OCI-M2 (cell line): ENCODE measurements around the gene OR9G4.

Experiments
- DNase-seq: peaks from one replicate; lab custom pipeline; 2025; ENCODE audit not compliant: unreplicated experiment; lab: John Stamatoyannopoulos, UW

OR9G4 gene

DNA sequence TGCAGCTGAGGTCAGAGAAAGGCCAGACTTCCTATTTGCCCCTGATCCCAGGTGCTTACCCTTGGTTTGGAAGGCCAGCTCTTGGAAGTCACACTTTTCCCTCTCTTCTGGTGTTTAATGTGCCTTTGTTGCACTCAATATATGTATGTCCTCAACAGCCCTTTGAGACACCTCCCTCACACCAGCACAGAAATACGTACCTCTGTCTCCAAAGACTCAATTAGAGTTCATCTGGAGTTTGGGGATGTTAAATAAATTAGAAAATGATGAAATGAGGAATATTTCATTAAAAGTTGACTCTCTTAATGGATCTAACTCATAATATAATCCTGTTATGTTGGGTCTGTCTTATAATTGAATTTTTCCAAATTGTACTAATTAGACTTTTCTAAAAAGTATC lies at the start of gene OR9G4:
Gene OR9G4, minus strand, starts transcription at position 101 of the 400 bp plus-strand sequence. CDS start 4,931 bp downstream, outside the sequence.
- no peak for DNase-seq

GRCh38 chr11:56783448-56784041 lies 35.0 kb upstream of the OR9G4 start:
- DNase-seq: peak; percentile 3

DNA sequence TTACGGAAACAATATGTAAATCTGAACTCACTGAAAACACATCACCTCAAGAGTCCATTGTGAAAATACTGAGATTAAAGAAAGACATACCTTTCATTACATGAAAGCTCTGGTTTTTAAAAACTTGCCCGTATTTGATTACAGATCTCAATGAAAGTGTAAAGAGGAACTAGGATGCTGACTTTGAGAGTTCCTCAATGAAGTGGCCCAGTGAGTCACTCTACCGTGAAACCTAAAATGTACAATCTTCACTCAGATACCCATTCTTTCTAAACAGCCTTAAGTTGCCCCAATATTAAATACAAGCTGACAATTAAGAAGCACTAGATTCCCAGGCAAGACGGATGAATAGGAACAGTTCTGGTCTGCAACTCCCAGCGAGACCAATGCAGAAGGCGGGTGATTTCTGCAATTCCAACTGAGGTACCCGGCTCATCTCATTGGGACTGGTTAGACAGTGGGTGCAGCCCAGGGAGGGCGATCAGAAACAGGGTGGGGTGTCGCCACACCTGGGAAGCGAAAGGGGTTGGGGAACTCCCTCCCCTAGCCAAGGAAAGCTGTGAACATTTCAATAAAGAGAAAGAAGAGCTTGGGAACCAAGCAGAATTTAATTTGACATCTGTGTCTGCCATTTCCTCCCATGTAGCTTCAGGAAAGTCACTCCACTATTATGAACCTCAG lies 33.8 kb upstream of the OR9G4 start:
- no peak for DNase-seq

- DNase-seq: no peak
Observed at GRCh38 chr11:56776809-56777208, 28.3 kb upstream of the OR9G4 start.

DNA sequence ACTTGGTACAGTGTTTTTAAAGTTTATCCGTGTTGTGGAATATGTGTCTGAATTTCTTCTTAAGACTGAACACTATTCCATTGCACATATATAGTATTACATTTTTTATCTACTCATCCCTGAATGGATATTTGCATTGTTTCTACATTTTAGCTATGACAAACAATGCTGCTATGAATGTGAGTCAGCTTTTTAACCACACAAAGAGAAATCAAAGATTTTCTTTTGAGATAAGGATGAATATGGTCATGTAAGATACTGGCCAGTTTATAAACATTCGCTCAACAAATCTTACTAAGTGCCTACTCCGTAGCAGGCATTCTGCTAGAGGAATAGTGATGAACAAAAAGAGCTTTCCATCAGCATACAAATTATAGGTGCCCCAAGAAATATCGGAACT lies 16.5 kb upstream of the OR9G4 start:
- DNase-seq: no peak

GRCh38 chr11:56751480-56751879 lies 3.0 kb upstream of the OR9G4 start:
- no peak for DNase-seq

GRCh38 chr11:56750190-56750589 lies 1.7 kb upstream of the OR9G4 start:
- DNase-seq: no peak

DNA sequence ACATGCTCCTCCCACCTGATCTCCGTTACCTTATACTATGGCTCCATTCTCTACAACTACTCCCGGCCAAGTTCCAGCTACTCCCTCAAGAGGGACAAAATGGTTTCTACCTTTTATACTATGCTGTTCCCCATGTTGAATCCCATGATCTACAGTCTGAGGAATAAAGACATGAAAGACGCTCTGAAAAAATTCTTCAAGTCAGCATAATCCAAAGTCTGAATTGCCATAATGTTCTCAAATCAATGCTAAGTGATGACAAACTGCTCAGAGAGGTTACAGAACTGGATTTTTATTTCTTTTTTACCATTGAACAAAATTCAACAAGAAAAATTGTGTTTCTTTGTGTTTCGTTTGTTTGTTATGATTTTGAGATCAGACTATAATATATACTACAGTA lies 7.6 kb downstream of the OR9G4 start:
- DNase-seq: no peak

- DNase-seq: no peak
Observed at GRCh38 chr11:56740107-56740506, 8.4 kb downstream of the OR9G4 start.

DNA sequence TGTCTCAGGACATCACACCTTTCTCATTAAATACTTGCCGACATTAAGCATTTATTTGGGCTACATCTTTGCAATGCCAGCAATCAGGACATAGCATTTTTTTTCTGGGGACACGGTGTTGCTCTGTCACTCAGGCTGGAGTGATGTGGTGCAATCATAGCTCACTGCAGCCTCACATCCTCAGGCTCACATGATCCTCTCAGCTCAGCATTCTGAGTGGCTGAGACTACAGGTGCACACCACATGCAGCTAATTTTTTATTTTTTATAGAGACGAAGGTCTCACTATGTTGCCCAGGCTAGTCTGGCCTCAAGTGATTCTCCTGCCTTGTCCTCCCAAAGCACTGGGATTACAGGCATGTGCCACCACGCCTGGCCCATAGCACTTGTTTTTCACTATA lies 28.0 kb downstream of the OR9G4 start:
- DNase-seq: no peak

- no peak for DNase-seq
Observed at GRCh38 chr11:56716379-56716854, 32.1 kb downstream of the OR9G4 start.

- no peak for DNase-seq
Observed at GRCh38 chr11:56714206-56714605, 34.3 kb downstream of the OR9G4 start.

GRCh38 chr11:56706486-56706885 lies 42.0 kb downstream of the OR9G4 start:
- no peak for DNase-seq

- DNase-seq: no peak
Observed at GRCh38 chr11:56705784-56706396, 42.6 kb downstream of the OR9G4 start.

DNA sequence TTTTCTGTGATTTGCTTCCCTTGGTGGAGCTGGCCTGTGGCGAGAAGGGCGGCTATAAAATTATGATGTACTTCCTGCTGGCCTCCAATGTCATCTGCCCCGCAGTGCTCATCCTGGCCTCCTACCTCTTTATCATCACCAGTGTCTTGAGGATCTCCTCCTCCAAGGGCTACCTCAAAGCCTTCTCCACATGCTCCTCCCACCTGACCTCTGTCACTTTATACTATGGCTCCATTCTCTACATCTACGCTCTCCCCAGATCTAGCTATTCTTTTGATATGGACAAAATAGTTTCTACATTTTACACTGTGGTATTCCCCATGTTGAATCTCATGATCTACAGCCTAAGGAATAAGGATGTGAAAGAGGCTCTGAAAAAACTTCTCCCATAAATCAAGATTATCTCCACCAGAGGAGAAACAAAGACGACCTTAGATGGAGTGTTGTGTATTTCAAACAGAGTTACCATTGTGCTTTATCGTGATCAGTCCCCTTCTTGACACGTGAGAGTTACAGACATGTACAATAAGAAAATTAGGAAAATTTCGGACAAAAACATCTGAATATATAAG lies 47.5 kb downstream of the OR9G4 start:
- DNase-seq: no peak

DNA sequence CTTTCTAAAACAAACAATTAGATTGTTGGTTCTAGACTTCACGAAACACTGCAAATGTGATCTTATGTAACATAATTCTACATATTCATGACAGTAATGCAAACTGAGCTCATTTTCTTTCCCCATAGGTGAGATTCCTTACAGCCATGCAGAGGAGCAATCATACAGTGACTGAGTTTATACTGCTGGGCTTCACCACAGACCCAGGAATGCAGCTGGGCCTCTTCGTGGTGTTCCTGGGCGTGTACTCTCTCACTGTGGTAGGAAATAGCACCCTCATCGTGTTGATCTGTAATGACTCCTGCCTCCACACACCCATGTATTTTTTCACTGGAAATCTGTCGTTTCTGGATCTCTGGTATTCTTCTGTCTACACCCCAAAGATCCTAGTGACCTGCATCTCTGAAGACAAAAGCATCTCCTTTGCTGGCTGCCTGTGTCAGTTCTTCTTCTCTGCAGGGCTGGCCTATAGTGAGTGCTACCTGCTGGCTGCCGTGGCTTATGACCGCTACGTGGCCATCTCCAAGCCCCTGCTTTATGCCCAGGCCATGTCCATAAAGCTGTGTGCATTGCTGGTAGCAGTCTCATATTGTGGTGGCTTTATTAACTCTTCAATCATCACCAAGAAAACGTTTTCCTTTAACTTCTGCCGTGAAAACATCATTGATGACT lies 48.1 kb downstream of the OR9G4 start:
- DNase-seq: no peak

DNA sequence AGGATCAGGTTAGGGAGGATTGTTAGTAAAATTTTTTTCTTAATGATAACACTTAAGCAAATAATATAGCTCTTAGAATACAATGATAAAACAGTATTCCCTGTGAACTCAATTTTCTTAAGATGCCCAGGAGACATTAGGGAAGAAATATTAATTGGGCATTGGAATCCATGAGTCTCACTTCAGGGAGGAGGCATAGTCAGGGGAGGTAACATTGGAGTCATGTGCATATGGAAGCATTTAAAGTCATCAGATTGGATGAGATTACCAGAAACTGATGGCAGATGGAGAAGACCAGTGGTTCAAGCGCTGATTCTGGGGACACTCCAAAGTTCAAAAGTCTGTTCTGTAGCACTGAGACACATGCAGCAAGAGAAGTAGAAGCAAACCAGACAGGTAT lies 49.7 kb downstream of the OR9G4 start, which contains the start of gene OR9G1:
Gene OR9G1, plus strand, starts transcription at position 301 of the 400 bp plus-strand sequence. CDS start 1,293 bp downstream, outside the sequence.
- no peak for DNase-seq

GRCh38 chr11:56693428-56693827 lies 55.1 kb downstream of the OR9G4 start:
- no peak for DNase-seq
